Heart left ventricle (tissue), 13 donors: Measurements from ENCODE around the gene NSMF.

Experiments used
- POLR2A ChIP-seq, 2 donors: fragments of 450-650 bp; IDR thresholded peaks; one replicate each; pipeline ENCODE4 v1.6.1; 2017; ENCODE audit warnings: antibody characterized with exemption in 2 of 2, mild to moderate bottlenecking in 2 of 2, moderate library complexity in 2 of 2
- TF ChIP-seq, protein P1 (sequence below), 12 donors: fragments of 200-600 bp; sonication (generic) in 4 of 12; IDR thresholded peaks; one replicate each; pipeline versions ENCODE4 v1.5.0 to v1.8.0; 2018 to 2022; ENCODE audit warnings: antibody characterized with exemption in 12 of 12, mild to moderate bottlenecking in 5 of 12
- donor health status: ischemic (EF 13 %, LVEDD 7.1; RV severe dilation, severe dysfunction).
- donor health status: DM: no; HTN: yes; CAD: no.
- donor health status: DM: no; HTN: no; CAD: no.
- donor health status: ischemic (EF 25% LVEDD 6.9; RV normal size, moderate dysfunction).
- donor health status: ischemic (EF 25% LVEDD 5.7; RV mildly dilated, moderate dysfunction).
- donor health status: ischemic (EF 35%, LVEDD 5.7; RV mildly dilated, moderate dysfunction).
- donor health status: nonischemic (EF 11% LVEDD 7.7; RV severe dilation, severe dysfunction).
- donor health status: DM: yes; HTN: yes; CAD: no.
- donor health status: PGD.
- donor health status: ischemic (EF 29% LVEDD 5.4; RV normal size, mild dysfunction).
- donor health status: nonischemic (EF 23%, LVEDD 6.1; RV moderate dilation, normal function).

- TF ChIP-seq, protein P1, sequence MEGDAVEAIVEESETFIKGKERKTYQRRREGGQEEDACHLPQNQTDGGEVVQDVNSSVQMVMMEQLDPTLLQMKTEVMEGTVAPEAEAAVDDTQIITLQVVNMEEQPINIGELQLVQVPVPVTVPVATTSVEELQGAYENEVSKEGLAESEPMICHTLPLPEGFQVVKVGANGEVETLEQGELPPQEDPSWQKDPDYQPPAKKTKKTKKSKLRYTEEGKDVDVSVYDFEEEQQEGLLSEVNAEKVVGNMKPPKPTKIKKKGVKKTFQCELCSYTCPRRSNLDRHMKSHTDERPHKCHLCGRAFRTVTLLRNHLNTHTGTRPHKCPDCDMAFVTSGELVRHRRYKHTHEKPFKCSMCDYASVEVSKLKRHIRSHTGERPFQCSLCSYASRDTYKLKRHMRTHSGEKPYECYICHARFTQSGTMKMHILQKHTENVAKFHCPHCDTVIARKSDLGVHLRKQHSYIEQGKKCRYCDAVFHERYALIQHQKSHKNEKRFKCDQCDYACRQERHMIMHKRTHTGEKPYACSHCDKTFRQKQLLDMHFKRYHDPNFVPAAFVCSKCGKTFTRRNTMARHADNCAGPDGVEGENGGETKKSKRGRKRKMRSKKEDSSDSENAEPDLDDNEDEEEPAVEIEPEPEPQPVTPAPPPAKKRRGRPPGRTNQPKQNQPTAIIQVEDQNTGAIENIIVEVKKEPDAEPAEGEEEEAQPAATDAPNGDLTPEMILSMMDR (IDR thresholded peaks at IDR 0.05) = no peak
- TF ChIP-seq POLR2A (IDR thresholded peaks at IDR 0.05) = no peak
Observed at GRCh38 chr9:137459601-137460362, 648 bp upstream of the NSMF start.
